GM18951 (cell line): ENCODE measurements around the gene BTG2.

Experiments used
- POLR2A ChIP-seq: IDR thresholded peaks from 4 replicates; pipeline ENCODE4 v1.6.1; 2011; ENCODE audit warnings: mild to moderate bottlenecking; ENCODE audit not compliant: insufficient read length, insufficient read depth; ENCODE audit errors: extremely low read depth
- in situ Hi-C: fragments of 300-500 bp; cut with MboI; formaldehyde crosslinking; loops from one replicate; pipeline ENCODE4 v1.12.0; 2022; ENCODE audit warnings: low sequenced_read_pairs, mixed read lengths, inconsistent platforms; ENCODE audit not compliant: unreplicated experiment

Gene BTG2

DNA sequence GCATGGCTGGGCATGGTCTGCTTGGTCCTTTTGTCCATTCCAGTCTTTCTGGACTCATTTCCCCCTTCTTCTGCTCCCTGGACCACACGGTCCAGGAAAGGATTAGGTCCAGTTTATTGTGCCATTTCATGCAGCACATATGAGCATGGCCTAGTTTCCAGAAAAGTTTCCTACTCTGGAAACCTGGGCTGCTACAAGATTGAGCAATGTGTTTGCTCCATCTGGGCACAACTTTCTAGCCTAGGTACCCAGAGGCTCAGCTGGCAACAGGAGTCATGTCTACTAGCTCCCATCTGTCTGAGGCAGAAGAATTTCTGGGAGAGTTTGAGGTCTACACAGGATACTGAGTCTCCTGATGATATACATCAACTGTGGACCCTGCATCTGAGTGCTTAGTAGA lies 30.8 kb downstream of the BTG2 start:
- in situ Hi-C loops: loop anchor here (5.0 kb wide), 1 partner anchor 64 kb away; no protein-coding TSS in a partner anchor
- no peak for TF ChIP-seq POLR2A

DNA sequence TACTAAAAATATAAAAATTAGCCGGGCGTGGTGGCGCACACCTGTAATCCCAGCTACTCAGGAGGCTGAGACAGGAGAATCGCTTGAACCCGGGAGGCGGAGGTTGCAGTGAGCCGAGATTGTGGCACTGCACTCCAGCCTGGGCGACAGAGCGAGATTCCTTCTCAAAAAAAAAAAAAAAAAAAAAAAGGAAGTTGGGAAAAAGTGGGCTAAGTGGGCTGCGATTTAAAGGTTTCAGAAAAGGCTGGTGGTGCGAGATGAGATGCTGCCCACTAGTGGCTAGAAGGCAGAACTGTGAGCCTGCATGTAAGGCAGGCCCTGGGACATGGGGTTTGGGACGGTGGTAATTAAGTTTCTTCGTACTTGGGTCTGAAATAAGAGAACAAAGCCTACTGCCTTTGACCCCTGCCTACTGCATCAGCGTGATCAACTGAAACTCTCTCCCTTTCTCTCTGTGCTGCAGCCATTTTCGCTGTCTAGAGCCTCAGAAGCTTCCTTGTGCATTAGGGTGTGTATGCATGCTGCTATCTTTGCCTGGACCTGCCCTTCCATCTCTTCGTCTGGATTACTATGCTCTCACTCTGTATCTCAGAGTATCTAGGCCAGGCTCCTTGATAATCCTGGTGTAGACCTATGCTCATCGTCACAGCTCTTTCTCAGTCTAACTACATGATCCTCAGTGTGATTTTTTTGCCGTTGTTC lies 33.2 kb downstream of the BTG2 start:
- in situ Hi-C loops: loop anchor here (5.0 kb wide), 1 partner anchor 66 kb away; no protein-coding TSS in a partner anchor
- no peak for TF ChIP-seq POLR2A

DNA sequence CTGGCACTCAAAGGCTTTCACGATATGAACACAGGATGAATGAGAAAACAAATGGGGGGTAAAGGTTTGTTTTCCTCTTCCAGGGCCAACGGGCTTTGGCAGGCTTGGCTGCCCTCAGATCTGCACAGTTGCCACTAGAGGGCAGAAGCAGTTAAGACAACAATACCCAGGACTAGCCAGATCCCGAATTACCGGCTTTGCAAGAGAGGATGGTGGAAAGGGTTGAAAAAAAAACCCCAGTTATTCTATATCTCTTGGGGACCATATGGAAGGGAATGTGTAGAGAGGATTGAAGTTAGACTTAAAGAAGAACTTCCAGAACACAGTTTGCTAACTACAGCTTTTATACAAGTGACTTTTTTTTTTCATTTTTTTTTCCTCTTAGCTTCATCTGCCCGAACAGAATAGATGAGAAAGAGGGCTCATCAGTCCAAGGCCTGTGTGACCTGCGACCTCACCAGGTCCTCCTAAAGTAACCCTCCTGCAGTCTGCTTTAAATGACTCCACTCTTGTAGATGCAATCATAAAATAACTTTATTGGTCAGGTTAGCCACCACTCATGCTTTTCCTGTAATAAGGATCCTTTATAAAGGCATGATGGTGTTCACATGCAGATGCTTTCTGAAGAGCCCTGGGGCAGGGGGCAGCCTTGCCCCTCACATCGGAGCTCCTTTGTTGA lies 34.9 kb downstream of the BTG2 start:
- in situ Hi-C loops: loop anchor here (10.0 kb wide), 1 partner anchor 135 kb away; the partner anchor contains the start of gene PRELP
- no peak for TF ChIP-seq POLR2A

DNA sequence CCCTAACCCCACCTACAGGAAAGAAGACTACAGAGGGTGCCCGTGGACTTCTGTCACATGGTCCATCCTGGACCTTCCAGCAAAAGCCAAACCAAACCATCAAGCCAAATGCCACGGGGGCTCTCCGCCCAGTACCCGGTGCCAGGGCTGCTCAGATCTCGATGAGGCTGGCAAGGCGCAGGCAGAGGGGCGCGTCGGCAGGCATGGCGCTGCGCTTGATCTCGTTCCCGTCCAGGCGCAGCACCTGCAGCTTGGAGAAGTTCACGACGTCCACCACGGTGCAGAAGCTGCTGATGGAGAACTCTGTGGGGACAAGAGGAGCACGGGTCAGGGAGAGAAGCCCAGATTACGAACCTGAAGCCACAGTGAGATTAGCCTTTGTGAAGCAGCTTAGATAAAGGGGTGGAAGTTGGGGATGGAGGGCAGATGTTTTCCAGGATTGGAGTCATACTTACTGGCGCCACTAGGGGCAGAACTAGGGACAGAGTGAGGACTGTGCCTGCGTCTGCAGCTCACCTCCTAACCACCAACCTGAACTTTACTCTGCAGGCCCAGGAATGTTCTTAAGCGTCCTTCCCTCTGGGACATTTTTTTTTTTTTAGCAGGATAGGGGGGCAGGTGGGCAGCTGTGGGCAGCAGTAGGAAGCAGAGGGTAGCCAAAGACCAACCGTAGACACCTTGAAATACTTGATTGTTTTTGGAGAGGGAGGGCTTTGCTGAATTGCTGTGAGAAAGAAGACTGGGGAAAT lies 37.0 kb downstream of the BTG2 start:
- in situ Hi-C loops: loop anchor here (10.0 kb wide), 1 partner anchor 132 kb away; the partner anchor contains the start of gene PRELP
- TF ChIP-seq POLR2A: no peak

DNA sequence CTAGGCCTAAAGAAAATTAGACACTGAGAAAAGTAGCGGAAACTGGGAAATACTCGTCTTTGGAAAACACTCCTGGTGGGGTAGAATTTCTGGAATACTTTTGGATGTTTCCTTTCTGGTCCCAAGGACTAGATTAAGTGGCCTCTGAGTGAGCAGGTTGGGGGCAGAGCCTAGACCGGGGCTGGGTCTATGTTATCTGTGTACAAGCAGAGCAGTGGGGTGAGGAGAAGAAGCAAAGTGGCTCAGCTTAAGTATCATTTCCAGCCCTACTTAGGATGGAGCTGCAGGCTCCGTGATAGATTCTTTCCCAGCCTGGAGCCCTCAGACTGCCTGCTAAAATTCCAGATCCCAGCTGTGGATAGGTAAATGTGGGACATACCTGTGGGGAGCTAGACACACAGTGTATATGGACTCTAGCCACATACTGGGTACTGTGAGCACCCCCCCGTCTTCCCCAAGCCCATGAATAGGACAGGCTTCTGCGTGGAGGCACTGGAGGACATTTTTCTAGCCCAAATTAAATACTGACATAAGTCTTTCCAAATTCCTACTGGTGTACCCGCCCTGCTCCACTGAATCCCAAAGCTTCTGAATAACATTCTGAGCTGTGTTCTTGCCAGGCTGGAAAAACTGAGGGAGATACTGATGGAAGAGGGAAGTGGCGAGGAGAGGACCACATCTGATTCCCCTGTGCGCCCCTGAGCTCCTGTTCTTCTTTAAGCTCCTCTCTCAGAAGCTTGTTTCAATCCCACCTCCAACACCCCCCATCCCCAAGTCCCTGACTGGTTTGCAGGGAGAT lies 38.8 kb downstream of the BTG2 start:
- no peak for TF ChIP-seq POLR2A
- in situ Hi-C loops: loop anchor here (10.0 kb wide), 1 partner anchor 131 kb away; the partner anchor contains the start of gene PRELP

DNA sequence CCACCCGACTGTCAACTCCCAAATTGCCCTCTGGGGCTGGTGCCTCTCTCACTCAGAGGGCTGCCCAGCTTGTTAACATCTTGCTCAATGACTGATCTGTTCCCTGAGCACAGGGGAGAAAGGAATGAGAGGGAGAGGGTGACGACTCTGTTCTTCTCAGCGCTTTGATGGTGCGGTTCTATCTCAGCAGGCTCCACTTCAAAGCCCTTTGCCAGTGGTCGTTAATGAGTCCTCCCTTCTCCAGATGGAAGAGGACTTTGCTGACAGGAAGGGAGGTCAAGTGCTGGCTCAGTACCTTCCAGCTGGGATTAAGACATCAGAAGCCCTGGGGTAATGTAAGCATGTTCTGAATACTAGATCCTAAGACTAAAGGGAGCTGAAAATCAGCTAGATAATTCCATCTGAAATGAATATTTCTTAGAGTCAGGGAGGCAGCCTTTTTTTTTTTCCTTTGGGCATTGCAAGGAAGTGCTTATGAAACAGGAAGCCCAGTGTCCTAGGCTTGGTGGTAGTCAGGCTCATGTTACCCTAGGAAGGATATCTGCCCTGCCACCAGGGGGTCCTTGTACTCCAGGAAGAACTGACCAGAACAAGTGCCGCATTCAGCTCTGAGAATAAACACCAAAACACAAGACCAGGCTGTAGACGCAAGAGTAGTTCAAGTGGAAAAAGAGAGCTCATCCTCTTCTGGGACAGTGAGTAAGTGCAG lies 40.9 kb downstream of the BTG2 start:
- in situ Hi-C loops: loop anchor here (10.0 kb wide), 1 partner anchor 129 kb away; the partner anchor contains the start of gene PRELP

DNA sequence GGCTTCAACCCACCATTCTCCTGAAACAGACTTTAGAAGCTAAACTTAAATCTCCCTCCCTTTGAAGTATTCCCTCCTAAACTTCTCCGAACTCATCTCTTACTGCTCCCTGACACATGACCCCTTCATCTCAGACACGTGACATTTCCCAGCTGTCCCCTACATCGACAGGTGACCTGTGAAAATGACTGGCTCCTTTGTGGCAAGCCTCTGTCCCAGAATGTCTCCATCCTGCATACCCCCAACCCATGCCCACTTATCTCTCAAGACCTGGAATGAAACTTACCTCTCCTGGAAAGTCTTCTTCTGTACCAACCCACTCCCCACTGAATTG lies 41.4 kb downstream of the BTG2 start:
- in situ Hi-C loops: loop anchor here (10.0 kb wide), 1 partner anchor 128 kb away; the partner anchor contains the start of gene PRELP
- no peak for TF ChIP-seq POLR2A

More for the DNA sequence above, 40.9 kb downstream of the BTG2 start:
- no peak for TF ChIP-seq POLR2A

DNA sequence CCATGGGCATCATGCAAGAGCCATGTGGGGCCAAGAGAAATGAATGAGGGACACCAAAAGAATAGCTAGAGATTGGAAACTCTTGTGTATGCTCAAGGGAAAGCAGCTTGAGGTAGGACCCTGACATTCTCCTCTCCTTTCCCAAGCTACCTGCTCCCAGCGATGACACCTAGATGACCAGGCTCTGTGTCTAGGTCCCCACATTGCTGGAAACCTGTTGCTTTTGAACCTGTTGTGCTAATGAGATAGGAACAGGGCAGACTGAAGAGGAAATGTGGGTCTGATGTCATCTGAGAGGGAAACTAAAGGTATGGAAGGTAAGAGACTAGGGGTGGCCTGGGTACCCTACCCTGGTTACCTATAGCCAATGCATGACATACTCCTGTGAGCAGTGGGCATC lies 43.8 kb downstream of the BTG2 start:
- no peak for TF ChIP-seq POLR2A
- in situ Hi-C loops: loop anchor here (10.0 kb wide), 1 partner anchor 126 kb away; the partner anchor contains the start of gene PRELP

DNA sequence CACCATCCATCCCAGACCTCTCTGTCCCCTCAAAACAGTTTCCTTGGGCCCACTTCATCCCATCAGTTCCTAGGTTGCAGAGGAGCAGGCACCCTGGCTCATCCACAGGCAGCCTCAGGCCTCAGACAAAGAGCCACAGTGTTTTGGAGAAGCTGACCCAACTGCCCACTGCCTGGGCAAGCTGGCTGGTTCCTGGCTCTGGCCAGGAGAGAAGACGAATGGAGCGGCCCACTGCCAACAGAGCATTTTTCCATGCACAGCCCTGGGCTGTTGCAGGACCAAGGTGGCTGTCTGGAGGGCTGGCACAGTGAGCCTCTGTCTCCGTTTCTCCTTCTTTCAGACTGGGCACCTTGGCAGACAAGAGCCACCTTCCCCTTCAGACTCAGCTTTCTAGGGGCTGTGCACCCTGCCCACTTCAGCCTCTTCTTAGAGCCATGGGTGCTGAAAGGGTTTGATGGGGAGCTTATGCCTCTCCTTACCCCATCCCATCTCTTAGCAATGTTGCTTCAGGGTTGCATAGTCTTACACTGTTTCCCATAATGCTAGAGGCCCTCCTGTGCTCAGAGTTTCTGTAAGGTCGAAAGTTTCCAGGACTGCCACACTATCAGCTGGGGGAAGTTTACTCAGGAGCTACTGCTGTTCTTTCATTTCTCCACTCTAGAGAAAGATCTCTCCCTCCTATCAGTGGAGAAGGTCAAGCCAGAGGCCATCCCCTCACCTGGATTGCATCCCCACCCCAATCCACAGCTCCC lies 44.6 kb downstream of the BTG2 start:
- TF ChIP-seq POLR2A: no peak
- in situ Hi-C loops: loop anchor here (10.0 kb wide), 1 partner anchor 125 kb away; the partner anchor contains the start of gene PRELP

DNA sequence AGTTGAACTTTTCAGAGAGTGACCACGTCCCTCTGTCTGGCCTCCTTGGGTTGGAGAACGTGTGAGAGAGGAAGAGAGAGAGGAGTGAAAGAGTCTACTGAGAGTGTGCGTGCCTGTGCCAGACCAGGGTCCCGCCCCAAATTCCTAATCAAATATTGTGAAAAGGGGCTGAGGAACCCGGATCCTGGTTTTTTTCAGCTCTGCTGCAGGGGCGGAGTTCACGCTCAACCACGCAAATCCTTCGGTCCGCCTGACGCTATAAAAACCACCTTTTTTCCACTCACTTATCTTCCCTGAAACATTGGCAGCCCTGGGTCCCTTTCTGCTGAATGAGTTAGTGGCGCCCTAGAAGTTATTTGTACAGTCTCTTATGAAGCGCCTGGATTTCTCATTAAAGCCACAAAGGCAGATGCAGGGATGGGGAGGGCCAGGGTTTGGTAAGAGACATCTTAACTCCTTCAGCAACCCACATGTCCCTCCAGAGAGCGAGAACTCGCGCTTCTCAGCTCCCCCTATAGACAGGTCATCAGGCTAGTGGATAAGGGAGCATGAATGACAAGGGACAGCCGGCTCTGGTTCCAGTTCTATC lies 45.8 kb downstream of the BTG2 start, which contains the start of gene FMOD:
Gene FMOD (minus strand): TSS at position 86 of the 589 bp plus-strand sequence. CDS start 2,852 bp downstream, outside the sequence.
- no peak for TF ChIP-seq POLR2A
- in situ Hi-C loops: no loop called here

DNA sequence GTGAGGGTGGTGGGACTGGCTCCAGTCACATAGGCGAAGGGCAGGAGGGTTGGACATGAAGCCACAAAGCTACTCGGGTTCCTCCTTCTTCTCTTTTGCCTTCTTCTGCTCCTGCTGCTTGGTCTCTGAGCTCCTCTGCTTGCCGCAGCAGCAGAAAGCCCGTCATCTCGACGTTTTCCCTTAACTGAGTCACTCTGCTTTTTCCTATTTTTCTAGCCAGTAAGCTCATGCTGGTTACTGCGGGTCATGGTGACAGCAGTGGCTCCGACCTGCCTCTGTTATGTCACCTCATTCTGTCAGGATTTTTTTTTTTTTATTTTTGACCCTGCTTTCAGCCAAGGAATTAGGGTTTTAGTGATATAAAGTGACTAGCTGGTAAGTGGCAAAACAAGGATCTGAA lies 48.2 kb downstream of the BTG2 start:
- in situ Hi-C loops: no loop called here

DNA sequence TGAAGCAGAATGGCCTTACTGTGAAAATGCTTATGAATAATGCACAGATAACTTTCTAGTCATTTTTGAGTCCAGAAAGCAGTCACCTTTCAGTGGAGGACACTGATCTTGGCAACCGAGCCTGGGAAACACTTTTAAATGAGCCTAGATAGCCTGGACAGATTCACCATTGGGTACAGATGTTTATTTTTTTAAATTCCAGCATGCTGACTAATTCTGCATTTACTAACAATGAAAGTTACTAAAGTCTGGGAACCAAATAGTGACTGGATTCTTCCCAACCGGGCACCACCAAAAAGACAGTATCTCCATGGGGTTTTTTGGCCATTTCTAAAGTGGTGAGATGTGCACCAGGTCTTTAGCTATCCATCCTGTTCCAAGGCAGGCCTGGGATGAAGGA lies 48.9 kb downstream of the BTG2 start:
- in situ Hi-C loops: no loop called here
- TF ChIP-seq POLR2A: no peak

More for the DNA sequence above, 48.2 kb downstream of the BTG2 start:
- TF ChIP-seq POLR2A: no peak
